Ovary (tissue), 9 donors: ENCODE measurements around the gene SYNCRIP. TPM values are rescaled to one million over a fixed set of nuclear protein-coding genes. Genes with fewer than 3 reads are reported as not detected.

Experiments used
- DNase-seq, 5 donors: peaks; one replicate each; pipeline ENCODE4 v3.0.0-alpha.2; 2019 to 2020
- H3K27ac ChIP-seq, 2 donors: fragments of 200-600 bp; one replicate each; pipeline versions ENCODE4 v1.5.1 to v1.8.0; 2019 to 2022
- H3K27me3 ChIP-seq: fragments of 200-600 bp; one replicate; pipeline ENCODE4 v1.8.0; 2022
- H3K36me3 ChIP-seq: fragments of 200-600 bp; sonication (generic); one replicate; pipeline ENCODE4 v1.5.1; 2019
- H3K4me1 ChIP-seq: one replicate; pipeline ENCODE4 v1.8.1; 2013; ENCODE audit warnings: mild to moderate bottlenecking, moderate library complexity; ENCODE audit not compliant: insufficient read depth
- H3K4me3 ChIP-seq: fragments of 200-600 bp; sonication (generic); one replicate; pipeline ENCODE4 v1.5.1; 2017
- H3K9me3 ChIP-seq, 2 donors: fragments of 200-600 bp in 1 of 2; sonication (generic) in 1 of 2; one replicate each; pipeline versions ENCODE4 v1.5.1 to v1.8.1; 2013 to 2019; ENCODE audit warnings: mild to moderate bottlenecking in 1 of 2, moderate library complexity in 1 of 2
- CTCF ChIP-seq, 3 donors: fragments of 450-650 bp in 2 of 3; fragments of 200-600 bp in 1 of 3; IDR thresholded peaks; one replicate each; pipeline versions ENCODE4 v1.5.1 to v1.8.0; 2016 to 2022; ENCODE audit warnings: antibody characterized with exemption in 3 of 3, mild to moderate bottlenecking in 1 of 3
- EP300 ChIP-seq: sonication (generic); formaldehyde crosslinking; IDR thresholded peaks from one replicate; pipeline ENCODE4 v1.6.1; 2017; ENCODE audit warnings: antibody characterized with exemption
- POLR2A ChIP-seq: fragments of 450-650 bp; IDR thresholded peaks from one replicate; pipeline ENCODE4 v1.6.1; 2017; ENCODE audit warnings: antibody characterized with exemption, mild to moderate bottlenecking, moderate library complexity
- whole genome bisulfite sequencing, 3 donors: extraction: QIAGEN DNeasy Blood & Tissue Kit in 1 of 3; methylation state at CpG; one replicate each; pipeline versions ENCODE4 v1.1.5 to v1.1.7; 2013 to 2017; 5-methylcytosine and 5-hydroxymethylcytosine counted together
- intact Hi-C, 4 donors: fragments of 100-400 bp; cut with DNase I; formaldehyde crosslinking; loops; one replicate each; pipeline versions ENCODE4 v1.11.0 to v1.15.1; 2022 to 2023
- polyA plus RNA-seq, 2 donors: library from polyadenylated mRNA; stranded (reverse); fragments of 200-250 nt in 1 of 2; fragments of 350-450 nt in 1 of 2; fragmentation: Illumina TruSeq in 1 of 2; extraction: RNeasy Lipid Tissue Mini Kit (QIAGEN cat#74804) in 1 of 2; gene quantifications; one replicate each; pipeline ENCODE4 v1.2.3, GENCODE V29; 2013 to 2014
- total RNA-seq, 7 donors: library from RNA; depleted of rRNA in 2 of 7; stranded (reverse); fragments of >200 nt in 2 of 7; fragmentation: NEBNext Ultra II Directional in 3 of 7; extraction: Animal tissue kit (Norgen Biotek cat#: 25700) in 3 of 7; gene quantifications; one replicate each; pipeline versions ENCODE4 v1.1.0 to v1.2.4, GENCODE V29; 2016 to 2023
- donor health status: DM: no; HTN: no; CAD: no; lungs with moderate emphysema.
- donor health status: DM: no; HTN: no; CAD: no.
- donor health status: Bipolar disorder and iron deficiency.
- donor health status: DM: yes; HTN: yes; CAD: no.
- donor health status: DM: no; HTN: no; CAD: no.
- donor health status: DM: yes; HTN: yes; CAD: no.

Gene SYNCRIP
- total and polyA plus RNA-seq, 9 donors: 33.2 to 109 (median 92.8) TPM

GRCh38 chr6:85676086-85676729 is 33.5 kb upstream of the SYNCRIP start:
- 2 to 5% (median 4%) methylated on average over 6 of the region's 6 CpGs for WGBS, 3 donors
- intact Hi-C loops: loop anchor here in 3 of 4 donors (2.0 to 5.0 kb wide), 3 partner anchors 33 to 84 kb away; partner anchors contain the start of genes SYNCRIP (in 2 of the 3) and SNX14 (in 1 of the 3)
- Histone ChIP-seq H3K9me3 (no peaks in the 10 kb centered on the region), H3K4me3 (peak overlapping the region; percentile 90), H3K27me3 (no peaks in the 10 kb centered on the region), H3K4me1 (peaks cover 7% of the 10 kb centered on the region), H3K36me3 (no peaks in the 10 kb centered on the region), H3K27ac (peak overlapping the region in 1 of 2 donors; percentile 27)
- no peak for TF ChIP-seq CTCF (IDR thresholded peaks at IDR 0.05)
- TF ChIP-seq POLR2A: no peak
- TF ChIP-seq EP300: no peak
- DNase-seq: no peak

GRCh38 chr6:85675030-85675819 is 32.5 kb upstream of the SYNCRIP start:
- Histone ChIP-seq H3K9me3 (no peaks in the 10 kb centered on the region), H3K27ac (no peak overlapping the region), H3K4me1 (peaks cover 7% of the 10 kb centered on the region), H3K4me3 (peak overlapping the region; percentile 90), H3K36me3 (no peaks in the 10 kb centered on the region), H3K27me3 (no peaks in the 10 kb centered on the region)
- WGBS, 3 donors: 75 to 77% (median 76%) methylated on average over 4 of the region's 4 CpGs
- DNase-seq: no peak
- intact Hi-C loops: loop anchor here in 2 of 4 donors (5.0 kb wide), 2 partner anchors 33 to 83 kb away; partner anchors contain the start of genes SNX14 (in 1 of the 2) and SYNCRIP (in 1 of the 2)
- TF ChIP-seq CTCF (IDR thresholded peaks at IDR 0.05) (no peak), EP300 (no peak), POLR2A (no peak)

DNA sequence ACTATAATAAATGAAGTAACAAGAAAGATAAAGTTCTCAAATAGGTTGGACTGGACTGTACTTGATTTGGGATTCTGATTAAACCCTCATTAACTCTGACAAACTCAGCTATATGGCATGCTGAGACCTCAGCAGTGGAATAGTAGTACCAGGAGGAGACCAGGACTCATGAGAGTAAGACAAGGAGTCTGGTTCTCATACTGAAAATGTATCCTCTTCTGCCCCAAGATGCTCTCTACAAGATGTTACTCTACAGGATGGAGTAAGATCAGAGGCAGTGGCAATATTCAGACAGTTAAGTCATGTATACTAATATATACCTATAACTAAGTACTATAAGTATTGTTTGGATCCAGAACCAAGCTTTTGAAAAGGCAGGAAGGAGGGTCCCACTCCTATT is 31.9 kb upstream of the SYNCRIP start:
- no peak overlapping the region for H3K27ac ChIP-seq
- TF ChIP-seq POLR2A (no peak), CTCF (IDR thresholded peaks at IDR 0.05) (no peak), EP300 (no peak)
- no peak for DNase-seq
- H3K27me3 ChIP-seq: no peaks in the 10 kb centered on the region
- H3K9me3 ChIP-seq: no peaks in the 10 kb centered on the region
- no peak overlapping the region for H3K4me3 ChIP-seq
- intact Hi-C loops: loop anchor here in 2 of 4 donors (5.0 kb wide), 2 partner anchors 32 to 82 kb away; partner anchors contain the start of genes SNX14 (in 1 of the 2) and SYNCRIP (in 1 of the 2)
- peaks cover 7% of the 10 kb centered on the region for H3K4me1 ChIP-seq
- H3K36me3 ChIP-seq: no peaks in the 10 kb centered on the region

DNA sequence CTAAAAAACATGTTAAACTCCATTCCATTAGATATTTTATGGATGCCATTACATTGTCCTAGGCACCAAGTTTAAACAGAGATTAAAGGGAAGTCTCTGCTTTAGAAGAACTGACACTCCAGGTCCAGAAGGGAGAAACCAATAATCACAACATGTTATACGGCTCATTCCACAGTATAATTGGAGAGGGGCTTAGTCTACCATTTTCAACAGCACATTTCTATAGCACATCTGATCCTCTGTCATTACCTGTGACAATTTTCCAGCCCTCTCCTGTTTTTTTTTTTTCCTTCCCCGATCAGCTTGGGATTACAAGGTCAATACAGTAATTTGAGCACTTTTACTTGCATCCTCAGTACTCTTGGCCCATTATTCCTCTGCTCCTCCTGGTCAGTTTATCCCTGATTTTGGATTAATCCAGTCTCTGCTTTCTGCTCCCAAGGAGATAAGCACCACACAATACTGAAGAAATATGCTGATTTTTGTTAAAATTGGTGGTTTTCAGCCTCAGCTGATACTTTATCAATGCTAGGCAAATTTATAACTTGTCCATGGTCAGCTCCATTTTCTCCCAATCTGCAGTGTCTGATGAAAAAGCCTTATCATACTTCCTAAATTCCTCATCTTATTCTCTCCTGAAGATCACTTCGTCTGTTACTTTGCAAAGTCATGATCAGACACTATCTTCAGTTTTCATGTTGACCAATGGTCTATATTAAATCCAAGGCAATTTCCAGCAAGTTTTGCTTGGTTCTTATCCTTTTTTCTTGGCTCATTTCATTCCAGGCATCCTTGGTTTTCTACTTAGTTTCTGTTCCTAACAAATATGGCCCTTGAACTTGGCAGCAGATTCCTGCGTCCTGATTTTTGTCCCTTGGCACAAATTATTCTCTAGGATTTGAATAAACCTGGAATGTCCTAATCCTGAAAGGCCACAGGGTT is 30.8 kb upstream of the SYNCRIP start:
- WGBS, 3 donors: 81 to 84% (median 82%) methylated on average over 4 of the region's 4 CpGs
- TF ChIP-seq POLR2A: no peak
- no peak for TF ChIP-seq EP300
- no peak for TF ChIP-seq CTCF (IDR thresholded peaks at IDR 0.05)

More for the DNA sequence above, 30.8 kb upstream of the SYNCRIP start:
- H3K36me3 ChIP-seq: no peaks in the 10 kb centered on the region
- peaks cover 7% of the 10 kb centered on the region for H3K4me1 ChIP-seq
- H3K4me3 ChIP-seq: no peak overlapping the region
- no peak for DNase-seq
- intact Hi-C loops: no loop called here
- H3K9me3 ChIP-seq: no peaks in the 10 kb centered on the region
- no peaks in the 10 kb centered on the region for H3K27me3 ChIP-seq
- no peak overlapping the region for H3K27ac ChIP-seq
